ENCODE measurements around the gene HOXD12. TPM values are rescaled to one million over a fixed set of nuclear protein-coding genes. Genes with fewer than 3 reads are reported as not detected.

Gene HOXD12
- total RNA-seq, 4 donors from 2014 or later = not detected

- DNase-seq (ENCODE audit: low spot score in 2 of 2) = no peak
- TF ChIP-seq CTCF (IDR thresholded peaks at IDR 0.05) = no peak
- peak in 1 of 2 donors; percentile 39 for TF ChIP-seq EP300 (IDR thresholded peaks at IDR 0.05)
- Histone ChIP-seq H3K4me3 (no peak overlapping the region), H3K27me3 (peaks cover 28 to 97% of the 10 kb centered on the region in 2 donors), H3K27ac (no peak overlapping the region), H3K36me3 (no peaks in the 10 kb centered on the region), H3K9me3 (no peaks in the 10 kb centered on the region), H3K4me1 (peaks cover 0 to 68% (median 13%) of the 10 kb centered on the region in 4 donors)
- WGBS, 2 donors = 10% methylated on average over 17 of the region's 17 CpGs
These were observed 18.2 kb upstream of the HOXD12 start for GRCh38 chr2:176081376-176081836.

GRCh38 chr2:176081837-176082524, 17.6 kb upstream of the HOXD12 start:
- WGBS, 2 donors = 6 to 7% methylated on average over 31 to 62 of the region's 62 CpGs
- no peak overlapping the region for H3K4me3 ChIP-seq
- no peaks in the 10 kb centered on the region for H3K36me3 ChIP-seq
- peaks cover 28 to 97% of the 10 kb centered on the region in 2 donors for H3K27me3 ChIP-seq
- TF ChIP-seq EP300 (IDR thresholded peaks at IDR 0.05) = no peak
- no peak for TF ChIP-seq CTCF (IDR thresholded peaks at IDR 0.05)
- H3K27ac ChIP-seq = no peak overlapping the region
- peaks cover 0 to 68% (median 13%) of the 10 kb centered on the region in 4 donors for H3K4me1 ChIP-seq
- no peaks in the 10 kb centered on the region for H3K9me3 ChIP-seq
- DNase-seq (ENCODE audit: low spot score in 2 of 2) = no peak

GRCh38 chr2:176082525-176082823, 17.1 kb upstream of the HOXD12 start:
- no peak overlapping the region for H3K4me3 ChIP-seq
- TF ChIP-seq CTCF (IDR thresholded peaks at IDR 0.05) (no peak), EP300 (IDR thresholded peaks at IDR 0.05) (no peak)
- no peaks in the 10 kb centered on the region for H3K36me3 ChIP-seq
- H3K27me3 ChIP-seq = peaks cover 24 to 97% of the 10 kb centered on the region in 2 donors
- peaks cover 0 to 68% (median 13%) of the 10 kb centered on the region in 4 donors for H3K4me1 ChIP-seq
- 9 to 10% methylated on average over 10 of the region's 10 CpGs for WGBS, 2 donors
- DNase-seq (ENCODE audit: low spot score in 2 of 2) = no peak
- H3K9me3 ChIP-seq = no peaks in the 10 kb centered on the region
- H3K27ac ChIP-seq = no peak overlapping the region

- Histone ChIP-seq H3K27me3 (peaks cover 24 to 97% of the 10 kb centered on the region in 2 donors), H3K4me3 (no peak overlapping the region), H3K9me3 (no peaks in the 10 kb centered on the region), H3K4me1 (peaks cover 0 to 72% (median 17%) of the 10 kb centered on the region in 4 donors), H3K27ac (no peak overlapping the region), H3K36me3 (no peaks in the 10 kb centered on the region)
- no peak for TF ChIP-seq POLR2A (IDR thresholded peaks at IDR 0.05)
- no peak for TF ChIP-seq EP300 (IDR thresholded peaks at IDR 0.05)
- no peak for TF ChIP-seq CTCF (IDR thresholded peaks at IDR 0.05)
- no peak for DNase-seq (ENCODE audit: low spot score in 2 of 2)
- WGBS, 2 donors = 7 to 8% methylated on average over 41 to 46 of the region's 66 CpGs
These were observed 16.5 kb upstream of the HOXD12 start for GRCh38 chr2:176082824-176083751.

- H3K27me3 ChIP-seq = peaks cover 24 to 97% of the 10 kb centered on the region in 2 donors
- no peak for TF ChIP-seq EP300 (IDR thresholded peaks at IDR 0.05)
- no peak for TF ChIP-seq POLR2A (IDR thresholded peaks at IDR 0.05)
- TF ChIP-seq CTCF (IDR thresholded peaks at IDR 0.05) = no peak
- no peak within 1 kb of the TSS for H3K27ac ChIP-seq
- H3K4me3 ChIP-seq = no peak within 1 kb of the TSS
- no peaks in the 10 kb centered on the region for H3K36me3 ChIP-seq
- H3K4me1 ChIP-seq = peaks cover 0 to 76% (median 19%) of the 10 kb centered on the region in 4 donors
- no peak for DNase-seq (ENCODE audit: low spot score in 2 of 2)
- 12 to 13% methylated on average over 27 of the region's 27 CpGs for WGBS, 2 donors
- H3K9me3 ChIP-seq = no peaks in the 10 kb centered on the region
These were observed 15.8 kb upstream of the HOXD12 start, which contains the start of gene EVX2 for GRCh38 chr2:176083796-176084261. Gene EVX2 (minus strand): TSS chr2:176083962. CDS start chr2:176083776, 186 bp downstream.
